HG03066 (cell line): ENCODE results near the gene FAM180A.
"Not testable (repeated sequence)": the region's sequence is repeated elsewhere in the genome, so short reads cannot be mapped to it uniquely, and the experiment has no call there.

Experiments used
- ATAC-seq: cut with Tn5 transposase; IDR thresholded peaks from one replicate; pipeline ENCODE4 v1.9.1; 2021; ENCODE audit warnings: low read depth; ENCODE audit not compliant: unreplicated experiment

Gene FAM180A

GRCh38 chr7:135715055-135715522 lies 33.5 kb downstream of the FAM180A start:
- ATAC-seq: no peak

DNA sequence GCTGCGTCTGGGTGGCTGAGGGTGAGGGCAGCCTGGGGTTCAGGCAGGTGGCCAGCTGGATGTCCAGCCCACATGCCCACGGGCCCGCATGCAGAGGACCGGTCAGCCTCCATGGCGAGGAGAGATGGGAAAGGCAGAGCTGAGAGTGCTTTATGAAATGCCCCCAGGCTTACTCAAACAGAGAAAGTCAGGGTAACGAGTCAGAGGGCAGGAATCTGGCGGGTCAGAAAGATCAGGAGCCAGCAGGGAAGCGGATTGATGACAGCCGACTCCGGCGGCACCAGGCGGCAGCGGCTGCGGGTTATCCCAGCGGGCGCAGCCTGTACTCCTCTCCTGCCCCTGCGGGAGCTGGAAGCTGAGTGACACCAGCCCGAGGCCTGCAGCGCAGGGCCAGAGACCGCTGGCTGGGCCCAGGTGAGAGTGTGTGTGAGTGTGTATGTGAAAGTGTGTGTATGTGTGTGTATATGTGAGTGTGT lies 34.0 kb downstream of the FAM180A start:
- no peak for ATAC-seq

DNA sequence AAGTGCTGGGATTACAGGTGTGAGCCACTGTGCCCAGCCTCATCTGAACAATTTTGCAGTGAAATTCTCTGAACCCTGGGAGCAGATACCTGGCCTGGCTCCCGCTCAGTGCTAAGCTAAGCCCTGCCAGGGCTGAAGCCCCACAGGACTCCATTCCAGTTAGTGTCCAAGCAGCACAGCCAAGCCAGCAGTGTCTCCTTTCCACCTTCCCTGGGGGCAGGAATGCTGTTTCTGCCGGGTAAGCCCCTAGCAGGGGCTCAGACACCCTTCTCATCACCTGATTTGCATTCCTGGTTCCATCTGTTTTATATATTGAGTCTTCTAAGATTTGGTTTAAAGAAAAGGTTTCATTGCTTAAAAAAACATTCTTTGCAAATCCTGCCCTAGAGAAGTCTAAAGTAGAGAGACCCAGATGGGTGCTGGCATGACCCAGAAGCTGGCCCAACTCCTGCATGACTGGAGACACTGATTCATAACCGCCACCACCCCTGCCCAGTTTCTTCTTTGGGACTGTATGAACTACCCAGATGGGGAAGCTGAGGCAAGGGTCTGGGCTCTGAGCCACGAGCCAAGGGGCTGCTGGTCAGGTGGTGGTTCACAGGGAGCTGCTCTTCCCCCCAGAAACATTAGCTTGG lies 34.7 kb downstream of the FAM180A start:
- no peak for ATAC-seq

GRCh38 chr7:135712796-135713195 lies 35.8 kb downstream of the FAM180A start:
- no peak for ATAC-seq

- ATAC-seq: no peak
These were observed 36.3 kb downstream of the FAM180A start for GRCh38 chr7:135712182-135712782.

DNA sequence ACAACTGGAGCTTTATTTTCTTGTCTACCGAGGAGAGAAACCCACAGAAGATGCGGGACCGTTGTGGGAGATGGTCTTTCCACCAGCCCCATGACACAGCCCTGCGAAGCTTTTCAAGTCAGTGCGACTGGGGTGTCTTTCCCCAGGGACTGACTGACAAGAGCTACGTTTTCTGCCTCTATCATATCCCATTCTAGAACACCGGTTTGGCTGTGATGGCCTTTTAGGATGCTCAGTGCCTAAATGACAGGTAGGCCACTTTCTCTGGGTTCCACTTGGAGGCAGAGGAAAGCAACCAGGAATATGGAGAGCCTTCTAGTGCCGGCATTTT lies 37.5 kb downstream of the FAM180A start:
- ATAC-seq: no peak

DNA sequence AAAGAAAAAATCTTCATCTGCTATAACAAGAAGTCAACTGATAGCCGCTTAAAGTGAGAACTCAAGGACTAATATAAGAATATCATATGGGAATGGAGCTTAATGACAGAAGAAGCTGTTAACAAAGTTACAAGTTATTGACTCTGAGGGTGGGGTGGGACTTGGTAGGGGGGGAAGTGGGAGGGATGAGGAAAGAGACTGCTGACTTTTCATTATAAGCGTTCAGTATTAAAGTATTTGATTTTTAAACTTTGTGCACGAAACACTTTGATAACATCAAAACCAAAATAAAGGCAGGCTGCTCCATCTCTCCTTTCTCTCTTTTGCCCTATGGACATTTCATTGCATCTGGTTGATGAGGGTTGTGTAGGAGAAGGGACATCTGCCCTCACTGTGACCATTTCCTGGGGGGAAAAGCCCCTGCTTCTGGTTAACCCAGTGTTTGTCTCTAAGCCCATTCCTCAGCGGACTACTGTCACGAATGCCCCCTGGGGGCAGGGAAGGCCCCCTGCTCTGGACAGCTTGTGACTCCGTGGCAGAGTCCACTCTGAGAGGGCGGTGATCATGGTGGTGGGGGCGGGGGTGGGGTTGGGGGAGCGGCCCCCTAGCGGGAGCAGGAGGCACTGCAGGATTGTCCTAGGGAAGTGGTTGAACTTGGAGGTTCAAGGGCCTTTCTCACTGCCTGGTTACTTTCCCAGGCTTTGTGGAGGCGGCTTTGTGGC lies 38.0 kb downstream of the FAM180A start:
- no peak for ATAC-seq

DNA sequence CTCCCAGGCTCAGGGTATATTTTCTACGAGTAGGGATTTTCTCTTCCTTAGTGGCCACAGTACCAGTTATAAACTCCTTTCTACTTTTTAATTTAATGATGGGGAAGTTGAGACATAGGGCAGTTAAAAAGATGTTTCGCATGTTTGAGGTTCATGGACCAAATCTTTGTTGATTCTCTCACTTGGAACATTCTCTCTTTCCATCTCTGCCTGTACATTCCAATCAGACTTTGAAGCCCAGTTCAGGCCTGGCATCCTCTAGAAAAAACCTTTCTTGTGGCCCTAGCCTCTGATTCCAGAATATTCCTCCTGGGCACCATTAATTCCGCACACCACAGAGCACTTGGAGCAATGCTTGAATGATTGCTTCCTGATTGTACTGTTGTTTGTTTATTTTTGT lies 39.1 kb downstream of the FAM180A start:
- no peak for ATAC-seq

- no peak for ATAC-seq
These were observed 40.6 kb downstream of the FAM180A start for GRCh38 chr7:135708041-135708440.

DNA sequence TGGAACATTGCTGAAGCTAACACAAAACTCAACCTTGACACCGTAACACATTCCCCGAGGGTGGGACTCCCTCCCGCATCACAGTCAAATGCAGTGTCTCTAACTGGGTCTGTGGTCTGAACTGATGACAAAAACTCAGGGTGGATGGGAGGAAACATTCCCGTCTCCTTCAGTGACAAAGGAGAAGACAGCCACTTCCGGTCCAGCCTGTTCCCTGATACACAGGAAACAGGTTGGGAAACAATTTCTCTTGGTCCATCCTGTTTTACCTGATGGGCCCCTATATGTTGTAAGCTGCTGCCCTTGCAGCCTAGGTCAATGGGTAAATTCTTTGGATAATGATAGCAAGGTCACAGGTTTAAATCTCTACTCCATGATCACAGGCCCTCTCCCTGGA lies 41.0 kb downstream of the FAM180A start:
- no peak for ATAC-seq

DNA sequence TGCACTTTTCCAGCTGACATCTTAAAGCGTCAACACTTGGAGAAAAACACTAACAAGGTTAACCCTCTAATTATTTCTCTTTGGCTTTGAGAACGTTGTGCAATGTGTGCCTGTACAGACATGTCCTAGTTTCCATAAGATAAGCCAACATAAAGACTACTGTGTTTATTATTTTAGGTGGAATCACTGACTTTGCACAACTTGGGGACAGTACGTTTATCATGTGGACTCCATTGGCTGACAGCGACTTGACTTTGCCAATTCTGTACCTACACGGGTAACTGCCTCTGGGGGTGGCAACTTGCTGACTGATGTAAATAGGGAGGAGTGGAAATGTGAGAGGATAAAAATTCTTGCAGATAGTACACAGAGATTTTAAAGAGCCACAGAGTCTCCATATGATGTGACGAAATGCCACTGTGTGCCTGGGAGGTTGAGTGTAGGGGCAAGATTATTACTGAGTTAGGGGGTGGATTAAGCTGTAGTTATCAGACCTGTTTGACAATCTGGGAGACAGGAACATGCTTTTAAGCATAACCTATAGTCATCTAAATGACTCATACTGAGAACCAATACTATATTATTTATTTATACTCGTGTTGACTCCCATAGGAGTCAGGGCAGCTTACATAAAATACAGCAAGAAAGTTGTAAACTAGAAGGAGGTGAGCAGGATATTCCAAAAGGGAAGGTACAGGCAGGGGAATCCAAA lies 41.6 kb downstream of the FAM180A start:
- ATAC-seq: no peak

GRCh38 chr7:135706038-135706742 lies 42.4 kb downstream of the FAM180A start:
- ATAC-seq: no peak

DNA sequence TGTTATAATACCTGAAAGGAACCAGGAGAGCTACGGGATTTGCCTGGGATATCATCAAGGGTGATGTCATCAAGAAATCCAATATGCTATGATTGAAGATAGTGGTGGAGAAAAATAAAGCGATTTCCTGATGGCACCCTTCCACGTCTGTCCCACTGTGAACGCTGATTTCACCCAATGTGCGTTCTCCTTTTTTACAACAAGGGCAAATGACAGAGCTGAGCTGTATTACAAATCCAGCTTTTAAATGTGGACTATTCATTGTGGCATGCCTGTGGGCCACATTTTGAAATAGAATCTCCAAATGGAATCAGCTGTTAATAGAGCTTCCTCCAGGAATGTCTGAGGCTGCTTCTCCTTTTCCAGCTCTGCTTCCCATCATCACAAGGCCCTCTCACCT lies 43.9 kb downstream of the FAM180A start:
- no peak for ATAC-seq

DNA sequence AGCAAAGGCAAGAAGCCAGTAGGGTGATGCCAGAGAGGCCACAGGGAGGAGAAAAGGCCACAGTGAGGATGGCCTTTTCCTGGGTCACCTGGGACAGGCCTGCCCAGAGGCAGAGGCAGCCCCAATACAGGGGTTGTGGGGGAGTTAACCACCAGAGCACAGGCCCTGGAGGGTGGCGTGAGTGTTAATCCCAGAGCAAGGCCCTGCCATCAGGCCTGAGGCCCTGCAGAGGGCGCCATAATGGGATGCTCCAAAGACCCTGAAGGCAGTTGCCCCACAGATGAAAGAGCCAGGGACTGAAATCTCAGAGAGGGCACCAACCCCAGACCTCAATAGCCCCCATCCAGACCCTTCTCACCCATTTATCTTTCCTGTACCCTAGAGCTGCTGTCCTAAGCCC lies 44.5 kb downstream of the FAM180A start:
- ATAC-seq: no peak

- no peak for ATAC-seq
These were observed 51.1 kb downstream of the FAM180A start for GRCh38 chr7:135697276-135698049.

GRCh38 chr7:135693558-135693957 lies 55.1 kb downstream of the FAM180A start:
- no peak for ATAC-seq

- not testable (repeated sequence) for ATAC-seq
These were observed 56.0 kb downstream of the FAM180A start for GRCh38 chr7:135692606-135693005.

GRCh38 chr7:135692055-135692454 lies 56.6 kb downstream of the FAM180A start:
- ATAC-seq: no peak

GRCh38 chr7:135690566-135690965 lies 58.0 kb downstream of the FAM180A start:
- ATAC-seq: no peak

GRCh38 chr7:135687466-135687865 lies 61.1 kb downstream of the FAM180A start:
- ATAC-seq: no peak
